ENCODE results near the gene DNA2. TPM values are rescaled to one million over a fixed set of nuclear protein-coding genes. Genes with fewer than 3 reads are reported as not detected.

DNA2 gene
- polyA plus RNA-seq, 1 donor (not counting 4 experiments of a cell fraction or from before 2014, with no cell fraction given), result 7.6 TPM

DNA sequence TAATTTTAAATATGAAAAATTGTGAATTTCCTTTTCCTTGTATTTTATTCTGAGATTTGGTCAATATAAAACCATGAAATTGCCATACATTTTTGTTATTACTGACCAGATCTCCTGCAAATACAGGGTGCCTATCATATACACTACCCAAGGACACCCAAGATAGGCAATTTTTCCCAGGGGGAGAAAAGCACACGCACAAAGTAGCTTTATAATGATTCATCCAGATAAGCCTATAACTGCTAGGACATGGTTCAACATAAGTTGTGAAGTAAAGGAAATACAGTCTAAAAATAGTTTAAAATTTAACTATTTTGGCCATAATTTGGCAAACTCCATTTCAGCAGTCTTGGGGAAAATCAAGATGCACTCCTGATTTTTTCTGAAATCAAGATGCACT lies 69.5 kb downstream of the DNA2 start:
- no peaks in the 10 kb centered on the region for H4K20me1 ChIP-seq (ENCODE audit: control insufficient read depth, extremely low read depth, insufficient read depth, low read length)
- DNase-seq (ENCODE audit: low read depth, low spot score), result no peak
- peaks cover 49% of the 10 kb centered on the region for H3K79me2 ChIP-seq (ENCODE audit: control insufficient read depth, insufficient read depth, low read length)
- no peak for FAIRE-seq
- H3K4me2 ChIP-seq (ENCODE audit: control insufficient read depth, extremely low read depth, insufficient read depth, low read depth, low read length), result no peak overlapping the region
- no peaks in the 10 kb centered on the region for H3K9me1 ChIP-seq (ENCODE audit: control insufficient read depth, extremely low read depth, insufficient read depth, low read length)
- peaks cover 5% of the 10 kb centered on the region for H3K4me1 ChIP-seq (ENCODE audit: control insufficient read depth, extremely low read depth, insufficient read depth, low read length)
- TF ChIP-seq, protein P1, sequence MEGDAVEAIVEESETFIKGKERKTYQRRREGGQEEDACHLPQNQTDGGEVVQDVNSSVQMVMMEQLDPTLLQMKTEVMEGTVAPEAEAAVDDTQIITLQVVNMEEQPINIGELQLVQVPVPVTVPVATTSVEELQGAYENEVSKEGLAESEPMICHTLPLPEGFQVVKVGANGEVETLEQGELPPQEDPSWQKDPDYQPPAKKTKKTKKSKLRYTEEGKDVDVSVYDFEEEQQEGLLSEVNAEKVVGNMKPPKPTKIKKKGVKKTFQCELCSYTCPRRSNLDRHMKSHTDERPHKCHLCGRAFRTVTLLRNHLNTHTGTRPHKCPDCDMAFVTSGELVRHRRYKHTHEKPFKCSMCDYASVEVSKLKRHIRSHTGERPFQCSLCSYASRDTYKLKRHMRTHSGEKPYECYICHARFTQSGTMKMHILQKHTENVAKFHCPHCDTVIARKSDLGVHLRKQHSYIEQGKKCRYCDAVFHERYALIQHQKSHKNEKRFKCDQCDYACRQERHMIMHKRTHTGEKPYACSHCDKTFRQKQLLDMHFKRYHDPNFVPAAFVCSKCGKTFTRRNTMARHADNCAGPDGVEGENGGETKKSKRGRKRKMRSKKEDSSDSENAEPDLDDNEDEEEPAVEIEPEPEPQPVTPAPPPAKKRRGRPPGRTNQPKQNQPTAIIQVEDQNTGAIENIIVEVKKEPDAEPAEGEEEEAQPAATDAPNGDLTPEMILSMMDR (optimal IDR thresholded peaks at IDR 0.05 in 1 of 3, IDR thresholded peaks at IDR 0.05 in 1 of 3, conservative IDR thresholded peaks at IDR 0.05 in 1 of 3; ENCODE audit: extremely low read depth in 1 of 3, insufficient read depth in 2 of 3, low read length in 3 of 3), result no peak
- TF ChIP-seq EZH2 (IDR thresholded peaks at IDR 0.05; ENCODE audit: low read length), result no peak
- dilution Hi-C loops (cut with MboI; ENCODE audit: extremely low pct_ligation_motif_present, low sequenced_read_pairs), result no loop called here
- no peaks in the 10 kb centered on the region for H3K27me3 ChIP-seq (ENCODE audit: control insufficient read depth, extremely low read depth, insufficient read depth, low read length)
- H2AFZ ChIP-seq (ENCODE audit: control insufficient read depth, low read length), result no peak overlapping the region
- no peak overlapping the region for H3K27ac ChIP-seq (ENCODE audit: control insufficient read depth, insufficient read depth, low read length)
- H3K4me3 ChIP-seq (ENCODE audit: control insufficient read depth in 2 of 3, extremely low read depth in 1 of 3, insufficient read depth in 2 of 3, low read depth in 1 of 3, low read length in 3 of 3), result no peak overlapping the region
- H3K9ac ChIP-seq (ENCODE audit: control insufficient read depth, extremely low read depth, insufficient read depth, low read length), result no peak overlapping the region
- no peaks in the 10 kb centered on the region for H3K9me3 ChIP-seq (ENCODE audit: control insufficient read depth, low read depth, low read length)
- peaks cover 4 to 6% of the 10 kb centered on the region in 2 experiments for H3K36me3 ChIP-seq (ENCODE audit: control insufficient read depth in 2 of 2, extremely low read depth in 1 of 2, insufficient read depth in 2 of 2, low read length in 2 of 2)

DNA sequence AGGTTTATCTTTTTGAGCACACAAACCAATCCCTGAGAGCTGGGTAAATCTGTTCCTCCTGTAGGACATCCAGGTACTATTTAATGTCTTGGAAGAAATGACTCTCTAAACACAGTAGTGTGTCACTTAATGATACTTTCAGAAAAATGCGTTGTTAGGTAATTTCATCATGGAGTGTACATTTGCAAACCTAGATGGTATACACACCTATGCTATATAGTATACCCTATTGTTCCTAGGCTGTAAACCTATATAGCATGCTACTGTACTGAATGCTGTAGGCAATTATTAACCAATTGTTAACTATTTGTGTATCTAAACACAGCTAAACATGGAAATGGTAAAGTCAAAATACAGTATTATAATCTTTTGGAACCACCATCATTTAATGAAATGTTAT lies 74.8 kb downstream of the DNA2 start:
- Histone ChIP-seq H3K9ac (ENCODE audit: control insufficient read depth, extremely low read depth, insufficient read depth, low read length) (no peak overlapping the region), H3K9me1 (ENCODE audit: control insufficient read depth, extremely low read depth, insufficient read depth, low read length) (no peaks in the 10 kb centered on the region), H3K4me2 (ENCODE audit: control insufficient read depth, extremely low read depth, insufficient read depth, low read depth, low read length) (no peak overlapping the region), H3K4me1 (ENCODE audit: control insufficient read depth, extremely low read depth, insufficient read depth, low read length) (no peaks in the 10 kb centered on the region), H3K9me3 (ENCODE audit: control insufficient read depth, low read depth, low read length) (no peaks in the 10 kb centered on the region), H3K27ac (ENCODE audit: control insufficient read depth, insufficient read depth, low read length) (no peak overlapping the region), H3K27me3 (ENCODE audit: control insufficient read depth, extremely low read depth, insufficient read depth, low read length) (no peaks in the 10 kb centered on the region), H3K36me3 (ENCODE audit: control insufficient read depth in 2 of 2, extremely low read depth in 1 of 2, insufficient read depth in 2 of 2, low read length in 2 of 2) (peaks cover 3 to 6% of the 10 kb centered on the region in 2 experiments), H2AFZ (ENCODE audit: control insufficient read depth, low read length) (no peak overlapping the region), H3K79me2 (ENCODE audit: control insufficient read depth, insufficient read depth, low read length) (peaks cover 3% of the 10 kb centered on the region), H4K20me1 (ENCODE audit: control insufficient read depth, extremely low read depth, insufficient read depth, low read length) (no peaks in the 10 kb centered on the region), H3K4me3 (ENCODE audit: control insufficient read depth in 2 of 3, extremely low read depth in 1 of 3, insufficient read depth in 2 of 3, low read depth in 1 of 3, low read length in 3 of 3) (no peak overlapping the region)
- FAIRE-seq, result no peak
- dilution Hi-C loops (cut with MboI; ENCODE audit: extremely low pct_ligation_motif_present, low sequenced_read_pairs), result no loop called here
- no peak for DNase-seq (ENCODE audit: low read depth, low spot score)
- TF ChIP-seq, protein P1 (optimal IDR thresholded peaks at IDR 0.05 in 1 of 3, IDR thresholded peaks at IDR 0.05 in 1 of 3, conservative IDR thresholded peaks at IDR 0.05 in 1 of 3; ENCODE audit: extremely low read depth in 1 of 3, insufficient read depth in 2 of 3, low read length in 3 of 3), result no peak
- TF ChIP-seq EZH2 (IDR thresholded peaks at IDR 0.05; ENCODE audit: low read length), result no peak
